Measurements from ENCODE around the gene PANX2. TPM values are rescaled to one million over a fixed set of nuclear protein-coding genes. Genes with fewer than 3 reads are reported as not detected.

PANX2 gene
- total RNA-seq, 1 donor from 2014 or later: 0.92 TPM

- no peak for ATAC-seq
These were observed 46.4 kb downstream of the PANX2 start for GRCh38 chr22:50216684-50217520.

GRCh38 chr22:50217543-50218152 lies 47.1 kb downstream of the PANX2 start:
- ATAC-seq: no peak

- peak; percentile 4 for ATAC-seq
These were observed 47.8 kb downstream of the PANX2 start for GRCh38 chr22:50218153-50218995.

- ATAC-seq: peak; percentile 77
These were observed 48.6 kb downstream of the PANX2 start for GRCh38 chr22:50218996-50219727.

GRCh38 chr22:50219800-50220602 lies 49.5 kb downstream of the PANX2 start:
- ATAC-seq: no peak

GRCh38 chr22:50220603-50221409 lies 50.3 kb downstream of the PANX2 start:
- ATAC-seq: no peak

- ATAC-seq: no peak
These were observed 51.1 kb downstream of the PANX2 start for GRCh38 chr22:50221410-50222300.

- no peak for ATAC-seq
These were observed 52.0 kb downstream of the PANX2 start for GRCh38 chr22:50222508-50222907.

GRCh38 chr22:50224071-50224470 lies 53.5 kb downstream of the PANX2 start:
- no peak for ATAC-seq

GRCh38 chr22:50225200-50225969 lies 54.9 kb downstream of the PANX2 start:
- ATAC-seq: no peak

GRCh38 chr22:50226063-50226874 lies 55.7 kb downstream of the PANX2 start:
- ATAC-seq: peak; percentile 12

GRCh38 chr22:50226875-50227165 lies 56.3 kb downstream of the PANX2 start:
- no peak for ATAC-seq

- ATAC-seq: peak; percentile 4
These were observed 57.2 kb downstream of the PANX2 start for GRCh38 chr22:50227579-50228215.

- ATAC-seq: peak; percentile 13
These were observed 57.8 kb downstream of the PANX2 start for GRCh38 chr22:50228366-50228765.

- ATAC-seq: no peak
These were observed 58.8 kb downstream of the PANX2 start for GRCh38 chr22:50229370-50229769.

Data from esophagus mucosa (tissue), 1 donor.